ENCODE results near the gene CLEC2D.
A peak's percentile ranks its signal among the peaks of the same experiment; 100 is the strongest.
"Not testable (repeated sequence)": the region's sequence is repeated elsewhere in the genome, so short reads cannot be mapped to it uniquely, and the experiment has no call there.

CLEC2D gene

GRCh38 chr12:9695150-9695549 is 25.6 kb downstream of the CLEC2D start:
- in situ Hi-C loops (cut with MboI; ENCODE audit: low pct_unique_long_range_greater_than_20kb, low sequenced_read_pairs), result not testable (repeated sequence)
- DNase-seq, result peak; percentile 36

DNA sequence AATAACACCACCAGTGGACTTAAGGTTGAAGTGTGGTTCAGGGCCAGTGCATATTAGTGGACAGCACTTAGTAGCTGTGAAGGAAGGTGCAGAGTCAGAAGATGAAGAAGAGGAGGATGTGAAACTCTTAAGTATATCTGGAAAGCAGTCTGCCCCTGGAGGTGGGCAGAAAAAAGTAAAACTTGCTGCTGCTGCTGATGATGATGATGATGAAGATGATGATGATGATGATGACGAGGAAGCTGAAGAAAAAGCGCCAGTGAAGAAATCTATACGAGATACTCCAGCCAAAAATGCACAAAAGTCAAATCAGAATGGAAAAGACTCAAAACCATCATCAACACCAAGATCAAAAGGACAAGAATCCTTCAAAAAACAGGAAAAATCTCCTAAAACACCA is 26.1 kb downstream of the CLEC2D start:
- DNase-seq; in situ Hi-C loops (cut with MboI; ENCODE audit: low pct_unique_long_range_greater_than_20kb, low sequenced_read_pairs): not testable (repeated sequence)

DNA sequence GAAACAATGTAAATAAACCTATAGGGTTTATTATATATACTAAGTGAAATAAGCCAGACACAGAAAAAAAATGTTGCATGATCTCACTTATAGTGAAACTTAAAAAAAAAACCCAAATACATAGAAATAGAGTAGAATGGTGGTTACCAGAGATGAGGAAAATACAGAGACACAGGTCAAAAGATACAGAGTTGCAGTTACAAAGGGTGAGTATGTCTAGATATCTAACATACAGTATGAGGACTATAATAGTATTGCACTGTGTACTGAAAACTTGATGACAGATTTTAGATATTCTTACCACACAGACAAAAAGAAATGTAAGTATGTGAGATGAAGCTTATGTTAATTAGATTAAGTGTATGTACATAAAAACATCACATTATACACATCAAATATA is 28.1 kb downstream of the CLEC2D start:
- DNase-seq, result no peak
- in situ Hi-C loops (cut with MboI; ENCODE audit: low pct_unique_long_range_greater_than_20kb, low sequenced_read_pairs), result no loop called here

DNA sequence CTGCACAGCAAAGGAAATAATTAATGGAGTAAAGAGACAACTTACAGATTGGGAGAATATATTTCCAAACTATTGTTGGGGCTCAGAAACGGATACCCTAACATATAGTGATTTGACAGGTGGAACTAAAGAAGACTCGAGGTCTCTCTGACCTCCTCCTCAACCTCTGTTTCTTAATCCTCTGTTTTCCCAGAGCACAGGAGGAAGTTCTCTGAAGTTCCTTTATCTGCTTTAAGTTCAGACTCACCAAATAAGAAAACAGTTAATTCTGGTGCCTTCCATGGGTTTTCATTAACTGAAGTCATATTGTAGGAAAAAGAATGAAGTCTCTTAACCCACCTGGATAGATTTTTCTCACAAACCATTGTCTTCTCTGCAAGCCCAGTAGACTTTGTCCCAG is 29.2 kb downstream of the CLEC2D start:
- in situ Hi-C loops (cut with MboI; ENCODE audit: low pct_unique_long_range_greater_than_20kb, low sequenced_read_pairs), result no loop called here

GRCh38 chr12:9699269-9699897 is 29.9 kb downstream of the CLEC2D start:
- in situ Hi-C loops (cut with MboI; ENCODE audit: low pct_unique_long_range_greater_than_20kb, low sequenced_read_pairs), result no loop called here

More for the DNA sequence above, 29.2 kb downstream of the CLEC2D start:
- no peak for DNase-seq

GRCh38 chr12:9699898-9700605 is 30.5 kb downstream of the CLEC2D start:
- DNase-seq, result no peak
- in situ Hi-C loops (cut with MboI; ENCODE audit: low pct_unique_long_range_greater_than_20kb, low sequenced_read_pairs), result no loop called here

More at GRCh38 chr12:9699269-9699897, 29.9 kb downstream of the CLEC2D start:
- DNase-seq, result no peak

DNA sequence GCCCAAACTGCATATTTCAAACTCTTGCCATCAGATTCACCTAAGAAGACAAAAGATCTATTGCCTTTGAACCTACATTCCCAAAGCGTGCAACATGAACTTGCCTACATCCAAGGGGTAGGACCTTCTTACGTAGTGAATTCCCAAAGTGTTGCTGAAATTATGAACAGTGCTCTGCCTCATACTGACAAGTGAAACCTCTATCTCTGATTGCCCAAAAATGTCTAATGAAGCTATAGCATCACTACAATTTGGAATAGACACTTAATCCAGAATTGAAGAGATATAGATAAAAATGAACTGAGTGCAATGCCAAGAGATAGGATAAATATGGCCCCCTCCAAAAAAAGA is 31.1 kb downstream of the CLEC2D start:
- DNase-seq, result no peak

GRCh38 chr12:9701380-9702154 is 32.1 kb downstream of the CLEC2D start:
- no peak for DNase-seq
- in situ Hi-C loops (cut with MboI; ENCODE audit: low pct_unique_long_range_greater_than_20kb, low sequenced_read_pairs), result no loop called here

More for the DNA sequence above, 31.1 kb downstream of the CLEC2D start:
- in situ Hi-C loops (cut with MboI; ENCODE audit: low pct_unique_long_range_greater_than_20kb, low sequenced_read_pairs), result no loop called here

DNA sequence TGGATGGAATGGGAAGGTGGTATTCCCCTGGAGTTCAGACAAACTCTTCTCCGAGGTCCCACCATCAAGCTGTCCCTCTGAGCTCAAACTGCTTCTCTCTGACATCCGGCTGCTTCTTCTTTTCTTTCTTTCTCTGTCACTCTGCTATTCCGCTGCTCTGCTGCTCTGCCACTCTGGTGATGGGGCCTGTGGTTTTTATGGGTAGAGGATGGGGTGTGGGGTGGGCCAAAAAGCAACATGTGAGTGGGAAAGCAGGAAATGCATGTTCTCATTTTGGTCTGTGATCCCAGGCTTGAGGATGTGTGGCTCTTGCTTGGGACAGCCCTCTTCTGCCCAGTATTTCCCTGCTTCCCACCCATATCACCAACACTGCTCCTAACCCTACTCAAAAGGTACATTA is 32.7 kb downstream of the CLEC2D start:
- in situ Hi-C loops (cut with MboI; ENCODE audit: low pct_unique_long_range_greater_than_20kb, low sequenced_read_pairs), result no loop called here
- DNase-seq, result peak; percentile 67

DNA sequence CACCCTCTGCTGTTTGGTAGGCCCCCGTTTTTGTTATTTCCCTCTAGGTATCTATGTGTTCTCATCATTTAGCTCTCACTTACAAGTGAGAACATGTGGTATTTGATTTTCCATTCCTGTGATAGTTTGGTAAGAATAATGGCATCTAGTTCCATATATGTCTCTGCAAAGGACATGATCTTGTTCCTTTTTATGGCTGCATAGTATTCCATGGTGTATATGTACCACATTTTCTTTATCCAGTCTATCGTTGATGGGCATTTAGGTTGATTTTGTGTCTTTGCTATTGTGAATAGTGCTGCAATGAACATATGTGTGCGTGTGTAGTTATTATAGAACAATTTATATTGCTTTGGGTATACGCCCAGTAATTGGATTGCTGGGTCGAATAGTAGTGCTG is 35.0 kb downstream of the CLEC2D start:
- DNase-seq; in situ Hi-C loops (cut with MboI; ENCODE audit: low pct_unique_long_range_greater_than_20kb, low sequenced_read_pairs): not testable (repeated sequence)

GRCh38 chr12:9706086-9706685 is 36.7 kb downstream of the CLEC2D start:
- in situ Hi-C loops (cut with MboI; ENCODE audit: low pct_unique_long_range_greater_than_20kb, low sequenced_read_pairs), result no loop called here
- peak; percentile 41 for DNase-seq

DNA sequence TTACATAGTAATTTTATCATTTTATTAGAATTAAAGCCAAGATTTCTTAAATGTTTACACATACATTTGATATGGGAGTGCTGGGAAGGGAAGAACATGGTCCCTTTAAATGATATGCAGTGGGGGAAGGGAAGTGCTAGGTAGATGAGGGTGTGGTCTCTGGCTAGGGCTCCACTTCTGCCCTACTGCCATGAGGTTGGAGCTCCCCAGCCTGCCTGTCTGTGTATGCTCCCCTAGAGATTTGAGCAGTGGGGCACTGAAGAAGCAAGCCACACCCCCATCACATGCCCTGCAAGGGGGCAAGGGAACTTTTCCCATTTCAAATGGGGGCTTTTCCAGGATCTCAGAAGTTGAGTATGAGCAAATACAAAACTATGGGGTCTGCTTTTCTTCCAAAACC is 37.8 kb downstream of the CLEC2D start:
- no peak for DNase-seq

GRCh38 chr12:9707864-9708808 is 38.6 kb downstream of the CLEC2D start:
- DNase-seq, result peak; percentile 74
- in situ Hi-C loops (cut with MboI; ENCODE audit: low pct_unique_long_range_greater_than_20kb, low sequenced_read_pairs), result no loop called here

More for the DNA sequence above, 37.8 kb downstream of the CLEC2D start:
- in situ Hi-C loops (cut with MboI; ENCODE audit: low pct_unique_long_range_greater_than_20kb, low sequenced_read_pairs), result no loop called here

DNA sequence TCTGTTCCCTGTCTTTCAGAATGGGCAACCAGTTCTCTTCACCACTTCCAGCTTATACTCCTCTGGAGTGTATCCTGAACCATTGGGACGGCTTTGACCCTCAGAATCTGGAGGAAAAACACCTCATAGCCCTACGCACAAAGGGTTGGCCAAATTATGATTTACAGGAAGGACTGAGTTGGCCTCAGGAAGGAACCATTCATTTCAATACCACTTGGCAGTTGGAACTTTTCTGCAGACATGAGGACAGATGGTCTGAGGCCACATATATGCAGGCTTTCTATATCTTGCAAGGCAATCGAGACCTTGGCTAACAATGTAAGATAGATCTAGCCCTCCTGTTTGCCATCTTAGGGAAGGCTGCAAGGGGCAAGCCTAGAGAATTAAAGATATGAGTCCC is 39.3 kb downstream of the CLEC2D start:
- no peak for DNase-seq
- in situ Hi-C loops (cut with MboI; ENCODE audit: low pct_unique_long_range_greater_than_20kb, low sequenced_read_pairs), result no loop called here

GRCh38 chr12:9710584-9711375 is 41.3 kb downstream of the CLEC2D start:
- no peak for DNase-seq
- in situ Hi-C loops (cut with MboI; ENCODE audit: low pct_unique_long_range_greater_than_20kb, low sequenced_read_pairs), result no loop called here

GRCh38 chr12:9711664-9712063 is 42.2 kb downstream of the CLEC2D start:
- in situ Hi-C loops (cut with MboI; ENCODE audit: low pct_unique_long_range_greater_than_20kb, low sequenced_read_pairs), result no loop called here
- DNase-seq, result no peak

DNA sequence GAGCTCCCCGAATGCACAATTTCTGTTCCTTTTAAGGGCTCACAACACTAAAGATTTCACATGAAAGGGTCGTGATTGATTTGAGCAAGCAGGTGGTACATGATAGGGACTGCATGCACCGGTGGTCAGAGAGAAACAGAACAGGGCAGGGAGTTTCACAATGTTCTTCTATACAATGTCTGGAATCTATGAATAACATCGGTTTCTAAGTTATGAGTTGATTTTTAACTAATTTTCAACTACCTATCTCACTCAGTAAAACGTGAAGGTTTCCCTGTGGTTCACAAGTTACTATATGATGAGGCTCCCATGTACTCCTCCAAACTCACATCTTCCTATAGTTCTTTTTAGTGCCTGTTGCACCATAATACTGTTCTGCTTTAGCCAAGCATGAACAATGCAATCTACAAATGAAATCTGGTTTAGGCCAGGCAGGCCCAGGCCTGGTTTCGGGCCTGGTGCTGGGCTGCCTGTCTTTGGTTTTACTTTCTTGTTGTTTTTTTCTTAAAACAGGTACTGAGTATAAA is 43.6 kb downstream of the CLEC2D start:
- in situ Hi-C loops (cut with MboI; ENCODE audit: low pct_unique_long_range_greater_than_20kb, low sequenced_read_pairs); DNase-seq: not testable (repeated sequence)
